ENCODE data around the gene PRUNE2.

DNA sequence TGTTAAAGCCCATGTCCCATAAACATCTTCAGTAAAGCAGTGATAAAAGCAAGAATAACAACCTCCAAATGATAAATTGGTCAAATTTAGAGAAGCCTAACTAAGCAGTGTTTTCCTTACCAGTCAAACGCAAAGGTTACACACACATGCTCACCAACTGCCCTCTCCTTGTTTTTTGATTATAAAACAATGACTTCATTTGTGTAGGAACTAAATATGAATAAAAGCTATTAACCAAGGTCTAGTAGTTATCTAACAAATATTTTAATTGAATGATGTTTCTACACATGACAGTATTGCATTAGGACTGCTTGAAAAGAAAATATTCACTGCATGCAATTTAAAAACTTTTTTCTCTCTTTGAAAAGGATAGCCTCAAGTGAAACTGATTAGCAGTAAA is 105.0 kb downstream of the PRUNE2 start:
- TF ChIP-seq, protein P1, sequence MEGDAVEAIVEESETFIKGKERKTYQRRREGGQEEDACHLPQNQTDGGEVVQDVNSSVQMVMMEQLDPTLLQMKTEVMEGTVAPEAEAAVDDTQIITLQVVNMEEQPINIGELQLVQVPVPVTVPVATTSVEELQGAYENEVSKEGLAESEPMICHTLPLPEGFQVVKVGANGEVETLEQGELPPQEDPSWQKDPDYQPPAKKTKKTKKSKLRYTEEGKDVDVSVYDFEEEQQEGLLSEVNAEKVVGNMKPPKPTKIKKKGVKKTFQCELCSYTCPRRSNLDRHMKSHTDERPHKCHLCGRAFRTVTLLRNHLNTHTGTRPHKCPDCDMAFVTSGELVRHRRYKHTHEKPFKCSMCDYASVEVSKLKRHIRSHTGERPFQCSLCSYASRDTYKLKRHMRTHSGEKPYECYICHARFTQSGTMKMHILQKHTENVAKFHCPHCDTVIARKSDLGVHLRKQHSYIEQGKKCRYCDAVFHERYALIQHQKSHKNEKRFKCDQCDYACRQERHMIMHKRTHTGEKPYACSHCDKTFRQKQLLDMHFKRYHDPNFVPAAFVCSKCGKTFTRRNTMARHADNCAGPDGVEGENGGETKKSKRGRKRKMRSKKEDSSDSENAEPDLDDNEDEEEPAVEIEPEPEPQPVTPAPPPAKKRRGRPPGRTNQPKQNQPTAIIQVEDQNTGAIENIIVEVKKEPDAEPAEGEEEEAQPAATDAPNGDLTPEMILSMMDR (IDR thresholded peaks at IDR 0.05) = no peak
- TF ChIP-seq POLR2AphosphoS5 (IDR thresholded peaks at IDR 0.05) (no peak), POLR2A (IDR thresholded peaks at IDR 0.05) (no peak)

Measured in prostate gland (tissue), 2 donors.